ENCODE data around the gene SPON1. TPM values are rescaled to one million over a fixed set of nuclear protein-coding genes. Genes with fewer than 3 reads are reported as not detected.
A peak's percentile ranks its signal among the peaks of the same experiment; 100 is the strongest.

Gene SPON1
- total RNA-seq, 3 donors from 2014 or later: 0.82 to 1.1 (median 0.87) TPM

- H3K4me1 Mint-ChIP-seq (ENCODE audit: low read depth): peaks cover 3% of the 10 kb centered on the region
- peaks cover 5% of the 10 kb centered on the region for H3K27me3 Mint-ChIP-seq (ENCODE audit: low read depth)
- DNase-seq: no peak
- H3K9me3 Mint-ChIP-seq: peaks cover 3% of the 10 kb centered on the region
- H3K36me3 Mint-ChIP-seq (ENCODE audit: insufficient read depth): no peaks in the 10 kb centered on the region
- no peak overlapping the region for H3K4me3 Mint-ChIP-seq
- ATAC-seq: no peak
Measured at GRCh38 chr11:14228356-14228755, 265.8 kb downstream of the SPON1 start.

GRCh38 chr11:14229472-14229871 lies 266.9 kb downstream of the SPON1 start:
- H3K4me1 Mint-ChIP-seq (ENCODE audit: low read depth): no peaks in the 10 kb centered on the region
- no peak for DNase-seq
- no peaks in the 10 kb centered on the region for H3K36me3 Mint-ChIP-seq (ENCODE audit: insufficient read depth)
- H3K27me3 Mint-ChIP-seq (ENCODE audit: low read depth): peaks cover 5% of the 10 kb centered on the region
- ATAC-seq: no peak
- H3K9me3 Mint-ChIP-seq: peaks cover 3% of the 10 kb centered on the region
- H3K4me3 Mint-ChIP-seq: no peak overlapping the region

GRCh38 chr11:14230407-14230806 lies 267.9 kb downstream of the SPON1 start:
- no peak for ATAC-seq
- Mint-ChIP-seq H3K36me3 (ENCODE audit: insufficient read depth) (no peaks in the 10 kb centered on the region), H3K27me3 (ENCODE audit: low read depth) (peaks cover 5% of the 10 kb centered on the region), H3K9me3 (peaks cover 3% of the 10 kb centered on the region), H3K4me3 (no peak overlapping the region), H3K4me1 (ENCODE audit: low read depth) (no peaks in the 10 kb centered on the region)
- DNase-seq: no peak

- DNase-seq (no peak), ATAC-seq (no peak)
- Mint-ChIP-seq H3K36me3 (ENCODE audit: insufficient read depth) (no peaks in the 10 kb centered on the region), H3K9me3 (no peaks in the 10 kb centered on the region), H3K27me3 (ENCODE audit: low read depth) (peaks cover 11% of the 10 kb centered on the region), H3K4me3 (no peak overlapping the region), H3K4me1 (ENCODE audit: low read depth) (peaks cover 10% of the 10 kb centered on the region)
Measured at GRCh38 chr11:14232652-14233051, 270.1 kb downstream of the SPON1 start.

- H3K27me3 Mint-ChIP-seq (ENCODE audit: low read depth): peaks cover 11% of the 10 kb centered on the region
- DNase-seq: no peak
- no peak for ATAC-seq
- H3K4me1 Mint-ChIP-seq (ENCODE audit: low read depth): peaks cover 10% of the 10 kb centered on the region
- H3K36me3 Mint-ChIP-seq (ENCODE audit: insufficient read depth): no peaks in the 10 kb centered on the region
- H3K9me3 Mint-ChIP-seq: no peaks in the 10 kb centered on the region
- H3K4me3 Mint-ChIP-seq: no peak overlapping the region
Measured at GRCh38 chr11:14234446-14234845, 271.9 kb downstream of the SPON1 start.

- DNase-seq (no peak), ATAC-seq (no peak)
- H3K9me3 Mint-ChIP-seq: no peaks in the 10 kb centered on the region
- H3K27me3 Mint-ChIP-seq (ENCODE audit: low read depth): peaks cover 11% of the 10 kb centered on the region
- H3K4me1 Mint-ChIP-seq (ENCODE audit: low read depth): peaks cover 10% of the 10 kb centered on the region
- H3K36me3 Mint-ChIP-seq (ENCODE audit: insufficient read depth): no peaks in the 10 kb centered on the region
- H3K4me3 Mint-ChIP-seq: no peak overlapping the region
Measured at GRCh38 chr11:14235701-14236100, 273.2 kb downstream of the SPON1 start.

GRCh38 chr11:14237444-14237961 lies 275.0 kb downstream of the SPON1 start:
- DNase-seq: no peak
- Mint-ChIP-seq H3K4me3 (no peak overlapping the region), H3K27me3 (ENCODE audit: low read depth) (peaks cover 9% of the 10 kb centered on the region), H3K4me1 (ENCODE audit: low read depth) (peaks cover 10% of the 10 kb centered on the region), H3K9me3 (no peaks in the 10 kb centered on the region), H3K36me3 (ENCODE audit: insufficient read depth) (no peaks in the 10 kb centered on the region)
- no peak for ATAC-seq

GRCh38 chr11:14240221-14240620 lies 277.7 kb downstream of the SPON1 start:
- Mint-ChIP-seq H3K36me3 (ENCODE audit: insufficient read depth) (no peaks in the 10 kb centered on the region), H3K4me3 (no peak overlapping the region), H3K27me3 (ENCODE audit: low read depth) (peaks cover 6% of the 10 kb centered on the region), H3K9me3 (no peaks in the 10 kb centered on the region), H3K4me1 (ENCODE audit: low read depth) (peaks cover 10% of the 10 kb centered on the region)
- DNase-seq (no peak), ATAC-seq (no peak)

- no peak for ATAC-seq
- H3K36me3 Mint-ChIP-seq (ENCODE audit: insufficient read depth): no peaks in the 10 kb centered on the region
- H3K4me1 Mint-ChIP-seq (ENCODE audit: low read depth): peaks cover 9% of the 10 kb centered on the region
- peaks cover 5% of the 10 kb centered on the region for H3K27me3 Mint-ChIP-seq (ENCODE audit: low read depth)
- no peak for DNase-seq
- H3K9me3 Mint-ChIP-seq: no peaks in the 10 kb centered on the region
- H3K4me3 Mint-ChIP-seq: no peak overlapping the region
Measured at GRCh38 chr11:14240951-14241350, 278.4 kb downstream of the SPON1 start.

GRCh38 chr11:14242187-14242586 lies 279.7 kb downstream of the SPON1 start:
- Mint-ChIP-seq H3K4me3 (no peak overlapping the region), H3K36me3 (ENCODE audit: insufficient read depth) (no peaks in the 10 kb centered on the region)

GRCh38 chr11:14242733-14243132 lies 280.2 kb downstream of the SPON1 start:
- H3K36me3 Mint-ChIP-seq (ENCODE audit: insufficient read depth): no peaks in the 10 kb centered on the region

More at GRCh38 chr11:14242187-14242586, 279.7 kb downstream of the SPON1 start:
- DNase-seq (no peak), ATAC-seq (no peak)
- H3K27me3 Mint-ChIP-seq (ENCODE audit: low read depth): no peaks in the 10 kb centered on the region
- peaks cover under 1% of the 10 kb centered on the region for H3K4me1 Mint-ChIP-seq (ENCODE audit: low read depth)
- H3K9me3 Mint-ChIP-seq: no peaks in the 10 kb centered on the region

GRCh38 chr11:14244926-14245325 lies 282.4 kb downstream of the SPON1 start:
- no peak for ATAC-seq
- H3K27me3 Mint-ChIP-seq (ENCODE audit: low read depth): no peaks in the 10 kb centered on the region
- peaks cover 21% of the 10 kb centered on the region for H3K4me1 Mint-ChIP-seq (ENCODE audit: low read depth)
- no peaks in the 10 kb centered on the region for H3K9me3 Mint-ChIP-seq
- no peak overlapping the region for H3K4me3 Mint-ChIP-seq
- no peaks in the 10 kb centered on the region for H3K36me3 Mint-ChIP-seq (ENCODE audit: insufficient read depth)
- DNase-seq: no peak

More at GRCh38 chr11:14242733-14243132, 280.2 kb downstream of the SPON1 start:
- no peaks in the 10 kb centered on the region for H3K9me3 Mint-ChIP-seq
- peaks cover 5% of the 10 kb centered on the region for H3K4me1 Mint-ChIP-seq (ENCODE audit: low read depth)
- no peak for DNase-seq
- ATAC-seq: no peak
- no peaks in the 10 kb centered on the region for H3K27me3 Mint-ChIP-seq (ENCODE audit: low read depth)
- H3K4me3 Mint-ChIP-seq: no peak overlapping the region

- Mint-ChIP-seq H3K4me1 (ENCODE audit: low read depth) (peaks cover 21% of the 10 kb centered on the region), H3K9me3 (no peaks in the 10 kb centered on the region), H3K27me3 (ENCODE audit: low read depth) (no peaks in the 10 kb centered on the region), H3K4me3 (no peak overlapping the region), H3K36me3 (ENCODE audit: insufficient read depth) (no peaks in the 10 kb centered on the region)
- DNase-seq (no peak), ATAC-seq (no peak)
Measured at GRCh38 chr11:14245444-14245843, 282.9 kb downstream of the SPON1 start.

- peaks cover 21% of the 10 kb centered on the region for H3K4me1 Mint-ChIP-seq (ENCODE audit: low read depth)
- H3K36me3 Mint-ChIP-seq (ENCODE audit: insufficient read depth): no peaks in the 10 kb centered on the region
- ATAC-seq (no peak), DNase-seq (no peak)
- no peaks in the 10 kb centered on the region for H3K9me3 Mint-ChIP-seq
- no peaks in the 10 kb centered on the region for H3K27me3 Mint-ChIP-seq (ENCODE audit: low read depth)
- peak overlapping the region; percentile 53 for H3K4me3 Mint-ChIP-seq
Measured at GRCh38 chr11:14248580-14248981, 286.1 kb downstream of the SPON1 start.

GRCh38 chr11:14249121-14249963 lies 286.8 kb downstream of the SPON1 start:
- DNase-seq (peak; percentile 68), ATAC-seq (peak; percentile 47 to 56)
- H3K4me1 Mint-ChIP-seq (ENCODE audit: low read depth): peaks cover 21% of the 10 kb centered on the region
- peak overlapping the region; percentile 53 for H3K4me3 Mint-ChIP-seq
- H3K27me3 Mint-ChIP-seq (ENCODE audit: low read depth): no peaks in the 10 kb centered on the region
- no peaks in the 10 kb centered on the region for H3K9me3 Mint-ChIP-seq
- no peaks in the 10 kb centered on the region for H3K36me3 Mint-ChIP-seq (ENCODE audit: insufficient read depth)
